GM12891 (cell line): ENCODE data around the gene PRKAB1.

Experiments
- POLR2A ChIP-seq: IDR thresholded peaks from 2 replicates; pipeline ENCODE4 v1.6.1; 2011; ENCODE audit warnings: low read depth, low read length, control low read depth
- POLR2AphosphoS5 ChIP-seq: IDR thresholded peaks from 2 replicates; pipeline ENCODE4 v1.6.1; 2011; ENCODE audit warnings: low read depth, low read length, control low read depth
- POU2F2 ChIP-seq: IDR thresholded peaks from 2 replicates; pipeline ENCODE4 v1.6.1; 2011; ENCODE audit warnings: low read depth, mild to moderate bottlenecking, control low read depth, low read length, moderate library complexity
- SPI1 ChIP-seq: IDR thresholded peaks from 2 replicates; pipeline ENCODE4 v1.6.1; 2011; ENCODE audit warnings: low read depth, low read length, control low read depth
- TAF1 ChIP-seq: IDR thresholded peaks from 2 replicates; pipeline ENCODE4 v1.6.1; 2011; ENCODE audit warnings: low read depth, low read length, control low read depth

- TF ChIP-seq POLR2AphosphoS5 (no peak), POU2F2 (no peak), POLR2A (no peak), SPI1 (no peak), TAF1 (no peak)
These were observed 23.4 kb downstream of the PRKAB1 start for GRCh38 chr12:119691202-119691810.
